CD4-positive, alpha-beta T cell treated with Interleukin-2 at 100 ng/mL for 4 hours (primary cell): ENCODE data around the gene PRR29.
A peak's percentile ranks its signal among the peaks of the same experiment; 100 is the strongest.
"Not testable (repeated sequence)": the region's sequence is repeated elsewhere in the genome, so short reads cannot be mapped to it uniquely, and the experiment has no call there.

Experiments
- DNase-seq: peaks from one replicate; pipeline ENCODE4 v3.0.0-alpha.2; 2020; ENCODE audit warnings: low spot score

PRR29 gene

DNA sequence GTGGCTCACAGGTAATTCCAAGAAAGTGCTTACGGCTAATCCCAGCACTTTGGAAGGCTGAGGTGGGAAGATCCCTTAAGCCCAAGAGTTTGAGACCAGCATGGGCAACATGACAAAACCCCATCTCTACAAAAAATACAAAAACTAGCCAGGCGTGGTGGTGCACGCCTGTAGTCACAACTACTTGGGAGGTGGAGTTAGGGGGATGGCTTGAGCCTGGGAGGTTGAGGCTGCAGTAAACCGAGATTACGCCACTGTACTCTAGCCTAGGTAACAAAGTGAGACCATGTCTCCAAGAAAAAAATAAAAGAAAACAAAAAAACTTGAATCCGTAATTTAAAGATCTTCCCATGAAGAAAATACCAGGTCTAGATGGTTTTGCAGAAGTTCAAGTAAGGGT is 17.3 kb downstream of the PRR29 start:
- no peak for DNase-seq

DNA sequence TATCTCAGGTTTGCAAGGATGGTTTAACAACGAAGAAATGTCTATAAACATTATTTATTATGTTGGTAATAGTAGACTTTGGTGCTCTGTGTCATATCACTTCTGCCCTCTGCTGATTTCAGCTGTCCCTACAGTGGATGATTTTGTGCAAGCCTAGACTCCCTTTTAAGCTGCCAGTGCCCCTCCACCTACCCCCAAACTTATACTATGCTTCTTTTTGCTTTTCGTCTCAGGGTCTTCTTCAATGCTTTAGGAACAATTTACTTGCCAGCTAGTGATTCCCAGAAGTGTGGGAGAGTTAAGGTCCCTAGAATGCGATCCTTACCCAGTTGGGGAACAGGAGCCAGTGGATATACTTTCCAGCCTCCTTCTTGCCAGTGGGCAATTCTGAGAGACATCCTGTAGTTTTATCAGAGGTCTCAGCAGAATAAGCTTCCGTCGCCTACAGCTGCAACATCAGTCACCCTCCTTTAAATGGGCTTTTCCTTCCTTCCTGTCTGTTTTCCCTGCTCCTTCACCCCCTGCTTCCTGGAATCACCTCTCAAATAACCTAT is 18.2 kb downstream of the PRR29 start:
- peak; percentile 38 for DNase-seq

DNA sequence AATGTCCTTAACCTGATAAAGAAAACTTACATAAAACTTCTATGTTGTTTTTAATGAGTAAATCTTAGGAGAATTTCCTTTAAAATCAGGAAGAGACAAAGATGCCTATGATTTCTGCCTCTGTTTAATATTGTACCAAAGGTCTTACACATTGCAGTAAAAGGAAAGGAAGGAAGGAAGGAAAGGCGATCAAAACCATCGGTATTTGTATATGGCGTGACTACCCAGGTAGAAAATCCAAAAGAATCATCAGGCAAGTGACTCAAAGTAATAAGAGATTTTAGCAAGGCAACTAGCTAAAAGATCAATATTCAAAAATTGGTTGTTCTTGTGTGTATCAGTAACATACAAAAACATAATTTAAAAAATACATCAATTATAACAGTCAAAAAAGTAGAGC is 18.8 kb downstream of the PRR29 start:
- no peak for DNase-seq

DNA sequence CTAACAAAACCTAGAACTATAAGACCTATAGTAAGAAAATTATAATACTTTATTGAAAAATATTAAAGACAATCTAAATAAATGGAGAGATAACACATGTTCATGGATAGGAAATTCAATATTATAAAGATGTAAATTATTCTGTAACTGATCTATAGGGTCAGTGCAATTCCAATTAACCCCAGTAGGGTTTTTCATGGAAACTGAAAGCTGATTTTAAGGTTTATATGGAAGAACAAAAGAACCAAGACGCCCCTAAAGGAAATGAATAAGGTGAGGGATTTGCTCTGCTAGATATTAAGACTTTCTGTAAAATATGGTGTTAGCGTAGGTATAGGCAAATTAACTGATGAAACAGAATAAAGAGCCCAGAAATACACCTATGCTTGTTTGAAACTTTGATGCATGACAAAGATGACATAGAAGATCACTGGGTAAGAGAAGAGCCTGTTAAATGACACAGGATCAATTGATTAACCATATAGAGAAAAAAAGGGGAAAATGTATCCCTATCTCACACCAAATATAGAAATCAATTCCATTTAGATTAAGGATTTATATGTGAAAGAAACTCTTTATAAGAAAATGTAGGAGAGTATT is 19.3 kb downstream of the PRR29 start:
- DNase-seq, result peak; percentile 24

DNA sequence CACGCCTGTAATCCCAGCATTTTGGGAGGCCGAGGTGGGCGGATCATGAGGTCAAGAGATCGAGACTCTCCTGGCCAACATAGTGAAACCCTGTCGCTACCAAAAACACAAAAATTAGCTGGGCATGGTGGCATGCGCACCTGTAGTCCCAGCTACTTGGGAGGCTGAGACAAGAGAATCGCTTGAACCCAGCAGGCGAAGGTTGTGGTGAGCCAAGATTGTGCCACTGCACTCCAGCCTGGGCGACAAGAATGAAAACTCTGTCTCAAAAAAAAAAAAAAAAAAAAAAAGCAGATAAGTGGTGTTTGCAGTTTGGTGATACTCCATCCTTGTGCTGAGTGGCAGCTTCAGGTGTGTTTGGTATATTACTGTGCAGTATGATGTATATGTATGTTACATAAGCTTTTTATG is 21.4 kb downstream of the PRR29 start:
- DNase-seq, result not testable (repeated sequence)

DNA sequence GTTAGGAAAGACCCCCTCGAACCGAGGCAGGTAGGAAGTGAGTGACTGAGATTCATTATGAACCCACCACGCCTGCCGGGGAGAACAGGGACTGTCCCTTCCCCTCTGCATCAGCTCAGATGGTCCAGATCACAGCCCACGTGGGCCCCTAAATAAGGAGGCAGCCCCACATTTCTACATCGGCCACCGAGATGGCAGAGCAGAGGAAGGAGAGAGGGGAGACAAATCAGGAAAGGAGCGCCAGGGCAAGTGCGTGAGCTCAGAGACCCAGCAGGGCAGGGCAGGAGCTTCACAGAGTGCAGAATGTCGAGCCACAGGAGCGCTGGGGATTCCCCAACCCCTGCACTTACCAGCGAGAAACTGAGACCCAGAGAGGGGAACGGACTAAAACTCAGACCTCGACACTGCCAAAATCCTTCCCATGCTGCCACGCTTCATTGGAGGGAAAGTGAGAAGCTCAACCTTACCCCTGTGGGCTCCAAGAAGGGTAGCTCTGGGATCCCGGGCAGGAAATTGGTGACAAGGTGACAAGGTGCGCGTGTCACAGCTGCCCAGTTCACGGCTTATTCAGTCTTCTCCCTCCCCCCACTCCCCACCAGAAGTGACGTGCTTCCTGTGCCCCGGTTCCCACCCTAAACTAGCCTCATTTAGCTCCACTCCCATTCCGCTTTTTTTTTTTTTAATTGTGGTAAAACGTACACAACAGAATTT is 22.1 kb downstream of the PRR29 start, which contains the start of gene ICAM2:
TSS of gene ICAM2 (minus strand) at position 578 of the 711 bp plus-strand sequence. CDS start 13,942 bp downstream, outside the sequence.
- peak; percentile 95 for DNase-seq

DNA sequence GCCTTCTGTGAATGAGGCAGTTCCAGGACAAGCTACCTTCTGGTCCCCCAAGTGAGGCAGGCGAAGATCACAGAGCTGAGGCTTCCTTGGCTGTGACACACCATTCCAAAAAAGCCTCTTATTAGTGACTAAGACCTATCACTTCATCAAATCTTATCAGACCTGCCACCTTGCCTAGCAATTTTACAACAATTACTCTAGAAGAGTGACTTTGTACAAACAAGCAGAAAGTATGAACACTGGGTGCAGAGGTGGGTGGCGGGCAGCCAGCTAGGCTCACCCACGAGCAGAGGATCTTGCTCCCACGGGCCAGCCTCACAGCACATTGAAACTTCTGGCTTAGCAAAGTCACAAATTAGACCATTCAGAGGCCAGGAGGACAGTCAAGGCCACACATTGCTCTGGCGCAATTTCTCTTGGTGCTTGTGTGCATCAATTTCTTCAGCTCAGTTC is 24.5 kb downstream of the PRR29 start:
- peak; percentile 67 for DNase-seq

DNA sequence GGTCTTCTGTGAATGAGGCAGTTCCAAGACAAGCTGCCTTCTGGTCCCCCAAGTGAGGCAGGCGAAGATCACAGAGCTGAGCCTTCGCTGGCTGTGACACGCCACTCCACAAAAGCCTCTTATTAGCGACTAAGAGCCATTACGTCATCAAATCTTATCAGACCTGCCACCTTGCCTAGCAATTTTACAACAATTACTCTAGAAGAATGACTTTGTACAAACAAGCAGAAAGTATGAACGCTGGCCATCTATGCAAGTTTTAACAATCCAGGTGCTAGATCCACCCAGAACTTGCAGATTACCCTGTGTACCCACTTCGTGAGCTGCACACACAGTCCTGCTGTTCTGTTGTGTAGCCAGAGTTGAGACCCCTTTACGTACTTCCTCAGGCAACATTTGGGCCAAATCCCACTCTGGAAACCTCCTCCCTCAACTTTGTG is 26.1 kb downstream of the PRR29 start:
- no peak for DNase-seq

DNA sequence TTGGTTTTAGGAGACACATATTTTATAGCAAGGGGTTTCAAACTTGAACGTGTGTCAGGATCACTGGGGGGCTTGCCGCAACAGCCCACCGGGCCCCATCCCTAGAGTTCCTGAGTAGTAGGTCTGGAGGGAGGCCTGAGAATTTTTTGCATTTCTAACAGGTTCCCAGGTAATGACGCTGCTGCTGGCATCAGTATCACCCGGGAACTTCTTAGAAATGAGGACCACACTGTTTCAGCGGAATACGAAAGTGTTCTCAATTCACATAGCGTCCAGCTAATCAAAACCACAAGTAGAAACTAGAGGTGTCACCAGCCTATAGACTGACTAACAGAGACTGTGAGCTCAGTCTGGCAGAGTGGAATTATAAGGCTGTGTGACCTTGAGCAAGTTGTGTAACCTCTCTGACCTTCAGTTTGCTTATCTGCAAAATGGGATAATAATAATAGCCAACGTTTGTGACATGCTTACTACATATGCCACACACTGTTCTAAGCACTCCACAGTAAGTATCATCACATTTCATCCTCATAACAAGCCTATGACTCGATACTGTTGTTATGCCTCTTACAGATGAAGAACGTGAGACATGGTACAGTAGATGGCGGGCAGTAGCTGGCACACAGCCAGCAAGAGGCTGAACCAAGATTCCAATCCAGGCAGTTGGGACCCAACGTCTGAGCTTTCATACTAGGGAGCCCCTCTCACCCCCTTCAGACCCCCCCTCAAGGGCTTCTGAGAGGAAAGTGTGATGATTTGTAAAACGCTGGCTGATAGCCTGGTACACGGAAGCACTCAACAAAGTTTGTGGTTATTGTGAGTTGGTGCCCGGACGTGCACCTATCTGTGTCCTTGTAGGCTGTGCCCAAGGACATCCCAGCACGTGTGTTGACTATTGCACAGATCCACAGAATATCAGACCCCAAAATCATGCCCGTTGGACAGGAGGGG is 26.9 kb downstream of the PRR29 start:
- DNase-seq, result peak; percentile 83

DNA sequence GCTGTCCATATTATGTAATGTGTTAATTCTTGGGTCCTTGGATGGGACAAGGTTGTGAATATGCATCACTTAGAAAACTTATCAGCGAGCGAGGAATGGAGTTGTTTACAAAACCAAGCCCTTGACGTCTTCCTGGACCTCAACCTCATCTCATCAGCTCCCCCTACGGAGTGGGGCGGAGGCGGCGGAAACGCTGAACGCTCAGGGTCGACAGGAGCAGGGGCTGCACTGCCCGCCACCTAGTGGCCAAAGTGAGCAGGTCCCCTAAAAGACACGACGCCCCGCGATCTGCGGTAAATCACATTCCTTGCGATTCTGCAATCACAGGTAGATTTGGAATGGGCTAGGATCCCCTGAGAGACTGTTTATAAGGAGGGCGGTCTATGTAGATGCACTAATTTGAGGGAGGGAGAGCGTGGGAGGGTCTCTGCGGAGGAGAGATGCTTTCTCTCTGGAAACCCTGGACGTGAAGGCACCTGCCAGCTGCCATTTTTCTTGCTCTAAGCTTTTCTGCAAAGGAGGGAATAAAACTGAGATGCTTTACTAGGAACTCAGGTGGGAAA is 27.7 kb downstream of the PRR29 start:
- peak; percentile 92 for DNase-seq

DNA sequence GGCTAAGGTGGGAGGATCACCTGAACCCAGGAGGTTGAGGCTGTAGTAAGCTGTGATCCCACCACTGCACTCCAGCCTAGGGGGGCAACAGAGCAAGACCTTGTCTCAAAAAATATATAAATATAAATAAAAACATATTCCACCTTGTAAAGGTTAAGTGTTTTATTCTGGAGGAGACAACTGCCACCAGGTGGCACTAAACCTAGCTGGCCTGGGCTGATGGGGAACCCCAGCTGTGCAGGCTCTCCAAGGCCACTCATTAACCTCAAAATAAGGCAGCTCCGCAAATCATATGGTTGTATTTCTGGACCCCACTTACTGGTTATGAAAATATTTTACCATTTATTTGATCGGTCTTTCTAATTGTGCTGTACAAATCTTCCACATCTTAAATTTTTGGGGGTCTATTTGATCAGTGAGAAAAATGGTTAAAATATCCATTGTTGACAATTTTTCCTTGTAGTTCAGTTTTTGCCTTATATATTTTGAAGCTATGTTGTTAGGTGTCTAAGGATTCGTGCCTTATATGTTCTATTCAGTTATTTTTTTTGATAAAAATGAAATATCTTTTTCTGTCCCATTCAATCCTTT is 30.8 kb downstream of the PRR29 start:
- peak; percentile 83 for DNase-seq

DNA sequence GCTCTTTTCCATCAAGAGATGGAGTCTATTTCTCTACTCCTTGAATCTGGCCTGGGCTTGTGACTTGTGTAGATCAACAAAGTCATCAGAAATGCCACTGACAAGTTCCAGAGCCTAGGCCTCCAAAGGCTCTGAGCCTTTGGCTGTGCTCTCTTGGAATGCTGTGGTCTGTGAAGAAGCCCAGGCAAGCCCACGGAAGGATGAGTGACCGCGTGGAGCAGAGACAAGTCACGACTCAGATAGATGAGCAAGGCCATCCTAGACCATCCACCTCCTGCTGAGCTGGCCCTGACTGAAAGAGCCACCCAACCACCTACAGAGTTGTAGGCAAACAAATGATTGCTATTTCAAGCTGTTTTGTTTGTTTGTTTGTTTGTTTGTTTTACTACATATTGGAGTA is 33.9 kb downstream of the PRR29 start:
- no peak for DNase-seq

DNA sequence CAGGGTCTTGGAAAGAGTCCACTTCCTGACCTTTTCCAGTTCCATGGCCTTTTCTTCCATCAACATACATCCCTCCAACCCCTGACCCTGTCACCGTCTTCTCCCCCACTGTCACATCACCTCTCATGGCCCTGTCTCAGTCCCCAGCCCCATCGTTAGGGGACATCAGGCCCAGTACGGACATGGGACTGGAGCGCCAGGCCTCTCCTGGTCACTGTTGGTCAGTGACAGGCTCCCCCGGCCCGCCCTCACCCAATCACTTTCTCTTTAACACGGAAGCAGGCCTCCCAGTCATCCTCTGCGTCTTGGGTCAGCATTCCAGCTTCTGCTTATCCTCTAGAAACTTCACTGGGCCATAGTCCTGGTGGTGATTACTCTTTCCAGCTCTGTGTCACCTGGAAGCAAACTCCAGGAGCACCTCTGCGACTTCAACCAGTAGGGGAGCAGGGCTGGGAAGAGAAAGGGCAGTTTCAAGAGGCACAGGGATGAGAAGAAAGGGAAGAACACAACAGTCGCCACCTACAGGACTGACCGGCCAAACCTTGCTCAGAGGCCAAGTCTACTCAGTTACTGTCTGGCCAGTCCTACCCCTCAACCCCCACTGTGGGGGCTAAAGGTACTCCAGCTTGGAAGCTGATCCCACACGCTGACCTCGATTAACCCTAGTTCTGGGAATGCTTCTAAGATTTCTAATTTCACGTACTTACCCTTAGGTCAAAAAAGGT is 38.2 kb downstream of the PRR29 start:
- no peak for DNase-seq

DNA sequence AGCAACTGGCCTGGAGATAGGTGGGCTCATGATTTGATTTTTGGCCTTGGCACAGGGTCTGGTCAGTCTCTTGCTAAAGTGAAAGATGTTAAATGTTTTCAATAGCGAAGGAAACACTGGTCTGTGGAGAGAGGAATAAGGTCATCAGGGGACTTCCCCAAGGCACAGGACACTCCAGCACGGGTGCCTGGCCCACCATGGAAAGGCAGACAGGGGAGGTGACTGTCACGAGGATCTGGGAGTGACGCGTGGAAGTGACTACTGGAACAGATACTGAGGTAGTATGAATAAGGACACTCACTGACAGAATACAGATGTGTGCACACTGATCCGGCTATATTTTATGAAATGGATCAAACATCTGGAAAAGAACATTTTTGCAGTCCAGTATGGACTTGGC is 39.0 kb downstream of the PRR29 start:
- DNase-seq, result no peak

DNA sequence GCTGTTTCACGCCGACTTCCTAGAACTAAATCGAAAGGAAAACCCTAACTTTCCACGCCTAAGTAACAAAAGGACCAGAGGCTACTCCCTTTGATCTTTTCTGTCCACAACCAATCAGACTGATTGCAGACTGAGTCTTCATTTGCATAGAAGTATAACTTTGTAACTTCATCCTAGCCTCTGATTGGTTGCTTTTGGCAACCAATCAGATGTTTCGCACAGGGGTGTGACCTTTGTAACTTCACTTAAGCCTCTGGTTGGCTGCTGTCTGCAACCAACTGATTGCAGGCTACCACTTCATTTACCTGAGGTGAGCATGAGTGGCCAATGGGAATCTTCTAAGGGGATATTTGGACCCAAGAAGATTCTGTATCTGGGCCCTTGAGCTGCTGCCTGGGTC is 39.7 kb downstream of the PRR29 start:
- no peak for DNase-seq

DNA sequence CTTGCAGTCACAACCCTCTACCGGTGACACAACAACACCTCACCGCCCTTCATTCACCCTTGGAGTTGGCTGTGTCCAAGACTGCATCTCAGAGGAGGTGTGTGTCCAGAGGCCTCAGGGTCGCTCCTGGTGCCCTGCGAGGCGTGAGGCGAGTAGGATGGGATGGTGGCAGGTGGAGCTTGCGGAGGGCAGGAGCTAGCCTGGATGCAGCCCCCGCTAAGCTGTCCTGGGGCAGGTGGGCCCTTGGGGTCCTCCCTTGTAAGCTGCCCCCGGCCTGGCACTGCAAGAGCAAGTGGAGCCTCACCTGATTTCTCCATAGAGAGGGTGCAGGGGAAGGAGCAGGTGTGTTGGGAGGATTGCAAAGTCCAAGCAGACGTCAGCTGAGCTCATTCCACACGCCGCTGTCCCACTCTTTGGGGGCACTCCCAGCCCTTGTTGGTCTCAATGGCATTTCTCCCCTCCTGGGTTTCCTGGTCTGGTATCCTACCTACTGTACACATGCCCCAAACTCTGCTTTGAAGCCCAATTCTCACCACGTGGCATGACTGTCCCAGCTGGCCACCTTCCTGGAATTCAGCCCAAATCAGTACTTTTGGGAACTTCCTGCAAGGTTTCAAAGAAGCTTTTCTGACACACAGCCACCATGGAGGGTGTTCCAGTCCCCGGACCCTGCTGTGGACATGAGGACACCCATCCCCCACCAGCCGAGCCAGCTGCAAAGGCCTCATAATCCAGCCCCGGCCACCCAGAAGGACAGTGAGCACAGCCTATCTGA is 40.4 kb downstream of the PRR29 start:
- DNase-seq, result no peak

DNA sequence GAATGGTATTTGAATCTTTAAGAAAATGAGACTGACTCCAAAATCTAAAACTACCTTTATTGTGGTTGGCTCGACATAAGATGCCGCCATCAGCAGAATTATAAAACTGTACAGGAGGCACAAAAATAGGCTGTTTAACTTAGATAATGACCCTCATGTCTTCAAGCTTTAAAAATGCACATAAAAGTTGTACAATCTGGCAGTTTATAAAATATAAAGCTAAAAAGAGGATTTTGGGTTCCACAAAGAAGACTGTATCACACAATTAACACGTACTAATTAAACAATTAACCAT is 40.9 kb downstream of the PRR29 start:
- DNase-seq, result no peak

DNA sequence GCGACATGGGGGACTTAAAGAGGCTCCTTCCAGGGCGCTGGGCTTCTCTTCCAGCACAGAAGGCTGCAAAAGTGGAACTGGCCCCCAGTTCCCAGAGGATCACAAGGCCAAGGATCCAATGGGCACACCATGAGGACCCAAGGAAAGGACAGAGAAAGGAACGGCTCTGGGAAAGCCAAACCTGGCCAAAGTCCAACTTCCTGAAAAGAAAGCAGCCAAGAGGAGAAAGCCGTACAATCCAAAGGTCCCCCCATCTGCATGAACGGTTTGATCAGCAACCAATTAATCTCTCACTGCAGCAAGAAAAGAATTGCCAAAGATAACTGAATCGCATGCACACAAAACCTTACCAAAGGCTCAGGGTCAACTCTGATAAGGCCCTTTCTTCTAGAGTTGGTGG is 42.1 kb downstream of the PRR29 start:
- no peak for DNase-seq

DNA sequence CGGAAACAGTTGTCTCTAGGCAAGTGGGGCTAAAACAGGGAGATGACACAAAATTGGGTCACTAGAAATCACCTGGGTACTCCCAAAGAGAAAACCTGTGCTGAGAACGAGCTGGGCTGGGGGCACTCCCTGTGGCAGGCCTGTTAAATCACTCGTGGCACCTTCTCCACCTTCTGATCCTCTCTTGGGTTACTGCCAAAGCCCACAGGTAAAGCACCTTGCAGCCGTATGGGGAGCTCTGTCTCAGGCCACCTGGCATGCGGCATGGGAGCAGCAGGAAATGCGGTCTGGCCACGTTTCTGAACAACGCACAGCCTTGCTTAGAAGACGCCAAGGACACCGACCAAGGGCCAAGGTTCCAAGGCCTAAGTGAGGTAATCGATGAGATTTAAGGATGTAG is 43.8 kb downstream of the PRR29 start:
- DNase-seq, result no peak
